NCI-H524 treated with DMSO at 0.1 percent for 48 hours (cell line): ENCODE data around the gene PCSK2.

Experiments
- DNase-seq: peaks from one replicate; lab custom pipeline; 2025; lab: John Stamatoyannopoulos, UW

The PCSK2 gene

GRCh38 chr20:17262786-17263185 is 35.9 kb downstream of the PCSK2 start:
- no peak for DNase-seq

- no peak for DNase-seq
These were observed 46.9 kb downstream of the PCSK2 start for GRCh38 chr20:17273717-17274116.

GRCh38 chr20:17276101-17276500 is 49.3 kb downstream of the PCSK2 start:
- DNase-seq: no peak

- peak; percentile 18 for DNase-seq
These were observed 54.6 kb downstream of the PCSK2 start for GRCh38 chr20:17281478-17281877.

- no peak for DNase-seq
These were observed 55.7 kb downstream of the PCSK2 start for GRCh38 chr20:17282501-17282900.

- no peak for DNase-seq
These were observed 60.7 kb downstream of the PCSK2 start for GRCh38 chr20:17287503-17287902.

- no peak for DNase-seq
These were observed 61.2 kb downstream of the PCSK2 start for GRCh38 chr20:17287998-17288397.

GRCh38 chr20:17295151-17295726 is 68.4 kb downstream of the PCSK2 start:
- DNase-seq: no peak

GRCh38 chr20:17295991-17296390 is 69.2 kb downstream of the PCSK2 start:
- no peak for DNase-seq

GRCh38 chr20:17298171-17298570 is 71.3 kb downstream of the PCSK2 start:
- DNase-seq: no peak

- DNase-seq: no peak
These were observed 71.9 kb downstream of the PCSK2 start for GRCh38 chr20:17298751-17299150.

GRCh38 chr20:17300113-17300512 is 73.3 kb downstream of the PCSK2 start:
- no peak for DNase-seq

- DNase-seq: no peak
These were observed 77.9 kb downstream of the PCSK2 start for GRCh38 chr20:17304774-17305173.

- no peak for DNase-seq
These were observed 79.6 kb downstream of the PCSK2 start for GRCh38 chr20:17306427-17306826.

GRCh38 chr20:17314264-17314663 is 87.4 kb downstream of the PCSK2 start:
- no peak for DNase-seq

GRCh38 chr20:17315407-17316231 is 88.8 kb downstream of the PCSK2 start:
- no peak for DNase-seq

GRCh38 chr20:17316316-17317038 is 89.6 kb downstream of the PCSK2 start:
- no peak for DNase-seq

GRCh38 chr20:17317341-17317740 is 90.5 kb downstream of the PCSK2 start:
- DNase-seq: peak; percentile 5

- no peak for DNase-seq
These were observed 93.6 kb downstream of the PCSK2 start for GRCh38 chr20:17320456-17320855.

GRCh38 chr20:17326096-17326495 is 99.3 kb downstream of the PCSK2 start:
- no peak for DNase-seq

- peak; percentile 47 for DNase-seq
These were observed 100.6 kb downstream of the PCSK2 start for GRCh38 chr20:17327185-17328148.

- no peak for DNase-seq
These were observed 108.1 kb downstream of the PCSK2 start for GRCh38 chr20:17334932-17335331.
